GM18861 (cell line): Measurements from ENCODE around the gene TMEM9.
A peak's percentile ranks its signal among the peaks of the same experiment; 100 is the strongest.

Experiments
- ATAC-seq: cut with Tn5 transposase; IDR thresholded peaks from one replicate; pipeline ENCODE4 v1.9.1; 2021; ENCODE audit not compliant: unreplicated experiment

Gene TMEM9

GRCh38 chr1:201154389-201155165 lies at the start of gene TMEM9:
TMEM9 (minus strand) TSS chr1:201154474; CDS start chr1:201153923, 551 bp downstream.
- peak; percentile 93 for ATAC-seq

DNA sequence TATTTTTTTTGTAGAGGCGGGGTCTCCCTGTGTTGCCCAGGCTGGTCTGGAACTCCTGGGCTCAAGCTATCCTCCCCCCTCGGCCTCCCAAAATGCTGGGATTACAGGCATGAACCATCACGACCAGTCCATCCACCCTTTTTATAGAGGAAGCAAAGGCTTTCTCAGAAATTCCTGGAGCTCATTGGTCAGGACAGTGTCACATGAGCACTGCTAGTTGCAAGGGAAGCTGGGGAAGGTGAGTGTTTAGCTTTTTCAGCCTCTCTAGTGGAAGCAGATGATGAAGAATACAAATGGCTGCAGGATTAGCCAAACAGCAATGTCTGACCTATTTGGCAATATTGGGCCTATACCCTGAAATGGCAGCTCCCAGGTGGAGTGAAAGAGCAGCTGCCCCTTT lies 44.3 kb upstream of the TMEM9 start:
- ATAC-seq, result no peak

DNA sequence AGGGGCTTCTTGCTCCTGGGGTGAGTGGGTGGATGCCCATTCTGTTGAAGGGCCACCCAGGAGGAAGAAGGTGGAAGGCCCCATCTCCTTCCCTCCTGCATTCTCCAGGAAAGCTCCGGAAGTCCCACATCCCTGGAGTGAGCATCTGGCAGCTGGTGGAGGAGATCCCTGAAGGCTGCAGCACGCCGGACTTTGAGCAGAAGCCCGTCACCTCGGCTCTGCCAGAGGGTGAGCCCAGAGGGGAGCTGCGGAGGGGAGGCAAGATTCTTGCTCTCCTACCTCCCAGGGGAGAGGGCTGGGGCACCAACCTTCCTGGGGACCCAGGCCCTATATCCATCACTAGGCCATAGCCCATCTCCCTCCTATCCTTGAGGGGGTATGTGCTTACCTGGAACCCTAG lies 39.8 kb upstream of the TMEM9 start:
- ATAC-seq, result no peak

DNA sequence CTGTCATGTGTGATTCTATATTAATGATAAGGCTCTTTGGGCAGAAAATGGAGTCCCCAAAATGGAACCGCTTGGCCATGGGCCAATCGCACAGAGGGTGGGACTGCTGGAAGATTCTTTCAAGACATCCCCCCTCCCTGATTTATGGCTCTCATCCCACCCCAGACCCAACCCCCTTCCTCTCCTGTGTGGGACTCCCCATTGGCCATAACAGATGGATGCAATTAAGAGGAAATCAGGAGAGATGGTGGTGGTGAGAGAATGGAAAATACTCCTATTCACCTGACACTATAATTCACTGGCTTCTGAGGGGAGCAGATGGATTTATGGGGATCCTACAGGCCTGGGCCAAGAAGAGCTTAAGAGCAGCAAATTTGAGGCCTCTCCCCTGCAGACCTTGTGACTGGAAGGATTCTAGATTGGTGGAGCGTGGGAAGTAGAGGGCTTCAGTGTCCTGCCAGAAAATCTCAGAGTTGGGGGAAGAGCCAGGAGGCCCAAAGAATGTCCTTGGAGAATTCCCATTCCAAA lies 38.1 kb upstream of the TMEM9 start:
- no peak for ATAC-seq

DNA sequence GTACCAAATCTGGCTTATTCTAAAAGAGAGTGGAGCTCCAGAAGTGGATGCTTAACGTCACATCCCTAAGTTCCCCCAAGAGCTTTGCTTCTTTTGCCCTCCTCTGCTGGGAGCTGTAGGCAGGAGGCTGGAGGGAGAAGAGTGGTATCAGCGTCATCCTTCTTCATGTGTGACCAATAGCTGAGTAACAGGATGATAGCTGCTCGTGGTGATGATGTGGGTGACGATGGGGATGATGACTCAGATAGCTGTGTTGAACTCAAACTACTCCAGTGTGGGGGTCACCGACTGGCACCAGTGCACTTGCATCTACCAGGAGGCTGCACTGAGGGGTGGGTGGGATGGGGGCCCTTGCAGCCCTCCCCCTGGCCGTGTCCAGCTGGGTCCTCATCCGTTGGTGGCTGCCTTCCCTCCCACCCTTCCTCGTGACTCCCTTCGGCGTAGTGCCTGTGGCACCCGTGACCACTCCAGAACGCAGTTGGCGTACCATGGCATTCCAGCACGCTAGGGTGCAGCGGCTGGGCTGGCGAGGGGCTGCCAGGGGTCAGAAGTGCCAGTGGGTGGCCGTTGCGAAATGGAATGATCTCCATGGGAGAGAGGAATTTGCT lies 37.5 kb upstream of the TMEM9 start:
- ATAC-seq, result no peak

DNA sequence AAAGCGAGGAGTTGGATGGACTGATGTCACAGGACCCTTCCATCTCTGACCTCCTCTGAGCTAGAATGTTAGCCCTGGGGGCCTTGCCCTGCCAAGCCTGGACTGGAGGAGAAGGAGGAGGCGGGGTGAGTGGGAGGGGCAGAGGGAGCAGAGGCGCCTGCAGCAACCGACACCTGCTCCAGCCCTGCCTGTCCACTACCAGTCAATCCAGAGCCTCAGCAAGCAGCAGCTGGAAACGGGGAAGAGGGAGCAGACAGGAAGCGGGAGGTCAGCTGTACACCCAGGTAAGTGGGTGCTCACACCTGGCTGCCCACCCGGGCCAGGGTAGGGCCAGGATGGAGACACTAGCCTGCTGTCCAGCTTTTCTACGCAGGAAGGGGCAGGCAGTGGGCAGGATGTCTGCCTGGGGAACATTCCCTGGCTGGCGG lies 36.4 kb upstream of the TMEM9 start, which contains the start of gene IGFN1:
Gene IGFN1 (plus strand): TSS at position 201 of the 428 bp plus-strand sequence. CDS start 2,470 bp downstream, outside the sequence.
- no peak for ATAC-seq

GRCh38 chr1:201190005-201190404 lies 35.7 kb upstream of the TMEM9 start:
- ATAC-seq, result no peak

- ATAC-seq, result no peak
Observed at GRCh38 chr1:201189085-201189484, 34.8 kb upstream of the TMEM9 start.

GRCh38 chr1:201186192-201186591 lies 31.9 kb upstream of the TMEM9 start:
- ATAC-seq, result no peak

DNA sequence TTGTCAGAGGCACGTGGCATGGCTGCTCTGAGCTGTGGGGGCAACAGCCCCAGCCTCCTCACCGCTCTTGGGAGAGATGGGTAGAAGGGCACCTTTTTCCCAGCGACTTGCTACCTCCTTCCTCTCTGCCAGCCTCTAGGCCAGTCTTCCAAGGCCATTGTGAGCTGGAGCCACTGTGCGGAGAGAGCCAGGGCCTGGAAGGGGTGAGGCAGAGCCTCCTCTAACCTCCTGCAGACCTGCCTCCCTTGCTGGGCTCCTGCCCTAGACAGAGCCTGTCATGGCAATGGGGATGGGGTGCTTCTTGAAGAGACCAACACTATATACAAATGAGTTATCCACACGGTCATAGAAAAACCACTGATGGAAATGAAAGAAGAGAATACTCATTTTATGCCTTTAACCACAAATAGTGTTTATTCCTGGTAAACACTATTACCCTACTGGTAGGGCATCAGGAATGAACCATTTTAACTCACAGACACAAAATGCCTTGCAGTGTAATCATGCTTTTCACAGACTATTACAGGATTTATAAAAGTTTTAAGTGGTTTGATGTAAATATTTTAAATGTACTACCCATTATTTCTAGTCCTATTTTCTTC lies 31.4 kb upstream of the TMEM9 start:
- ATAC-seq, result no peak

- no peak for ATAC-seq
Observed at GRCh38 chr1:201185123-201185453, 30.8 kb upstream of the TMEM9 start.

- ATAC-seq, result no peak
Observed at GRCh38 chr1:201184307-201185122, 30.2 kb upstream of the TMEM9 start.

DNA sequence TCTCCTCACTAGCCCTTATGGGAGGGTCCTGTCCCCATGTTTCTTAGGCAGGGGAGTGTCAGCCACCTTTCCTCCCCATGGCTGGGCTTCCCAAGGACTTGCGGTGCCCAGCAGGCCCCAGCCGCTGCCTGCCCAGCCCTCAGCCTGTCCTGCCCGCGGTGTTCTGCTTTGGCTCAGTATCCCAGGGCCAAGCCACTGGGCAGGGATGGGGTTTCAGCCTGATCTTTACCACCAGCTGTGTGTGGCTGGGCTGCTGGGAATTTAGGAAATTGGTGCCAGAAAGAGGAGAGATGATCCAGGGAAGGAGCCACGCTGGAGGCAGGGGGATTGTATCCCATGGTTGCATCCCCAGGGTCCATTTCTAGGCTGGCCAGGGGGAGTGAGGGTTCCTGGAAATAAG lies 29.5 kb upstream of the TMEM9 start:
- no peak for ATAC-seq

- ATAC-seq, result no peak
Observed at GRCh38 chr1:201183209-201183608, 28.9 kb upstream of the TMEM9 start.

DNA sequence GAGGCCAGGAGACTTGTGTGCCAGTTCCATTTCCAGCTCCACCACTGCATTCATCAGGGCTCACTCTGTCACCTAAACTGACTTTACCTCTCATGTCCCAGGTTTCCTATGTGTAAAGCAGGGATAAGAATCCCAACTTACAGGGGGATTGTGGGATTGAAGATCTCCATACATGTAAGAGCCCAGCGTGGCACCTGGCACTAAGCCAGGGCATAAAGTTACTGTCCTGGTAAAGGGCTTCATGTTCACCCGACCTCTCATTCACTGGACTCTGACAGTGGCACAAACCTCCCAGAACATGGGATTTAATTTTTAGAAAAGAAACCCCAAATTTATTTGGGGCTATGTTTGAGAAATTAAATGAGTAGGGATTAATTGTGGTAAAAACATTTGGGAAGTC lies 27.5 kb upstream of the TMEM9 start:
- ATAC-seq, result no peak

GRCh38 chr1:201181323-201181722 lies 27.0 kb upstream of the TMEM9 start:
- no peak for ATAC-seq

GRCh38 chr1:201180901-201181300 lies 26.6 kb upstream of the TMEM9 start:
- no peak for ATAC-seq

DNA sequence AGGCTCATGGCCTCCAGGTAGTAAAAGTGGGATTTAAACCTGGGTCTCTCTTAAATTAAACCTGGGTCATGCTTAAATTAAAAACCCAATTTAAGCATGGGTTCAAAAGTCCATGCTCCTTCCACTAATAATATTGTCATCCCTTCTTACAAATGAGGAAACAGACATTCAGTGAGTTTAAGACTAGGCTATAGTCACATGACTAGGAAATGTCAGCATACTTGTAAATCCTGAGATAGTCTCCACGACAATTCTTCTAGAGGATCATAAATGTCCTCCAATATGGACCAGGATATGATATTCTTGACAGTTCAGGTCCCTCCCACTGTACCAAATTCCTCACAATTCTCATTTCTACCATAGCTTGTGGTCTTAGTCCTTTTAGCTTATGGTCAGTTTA lies 25.9 kb upstream of the TMEM9 start:
- no peak for ATAC-seq

DNA sequence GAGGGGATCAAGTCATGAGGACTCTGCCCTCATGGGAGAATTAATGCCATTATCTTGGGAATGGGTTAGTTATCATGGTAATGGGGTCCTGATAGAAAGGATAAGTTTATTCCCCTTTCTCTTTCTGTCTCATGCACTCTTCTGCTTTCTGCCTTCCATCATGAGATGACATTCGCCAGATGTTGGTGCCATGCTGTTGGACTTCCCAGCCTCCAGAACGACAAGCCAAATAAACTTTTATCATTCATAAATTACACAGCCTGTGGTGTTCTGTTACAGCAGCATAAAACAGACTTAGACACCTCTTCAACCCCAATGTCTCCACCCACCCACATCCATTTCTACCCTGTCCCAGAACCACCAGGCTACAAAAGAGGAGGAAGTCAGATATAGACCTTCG lies 24.4 kb upstream of the TMEM9 start:
- ATAC-seq, result no peak

DNA sequence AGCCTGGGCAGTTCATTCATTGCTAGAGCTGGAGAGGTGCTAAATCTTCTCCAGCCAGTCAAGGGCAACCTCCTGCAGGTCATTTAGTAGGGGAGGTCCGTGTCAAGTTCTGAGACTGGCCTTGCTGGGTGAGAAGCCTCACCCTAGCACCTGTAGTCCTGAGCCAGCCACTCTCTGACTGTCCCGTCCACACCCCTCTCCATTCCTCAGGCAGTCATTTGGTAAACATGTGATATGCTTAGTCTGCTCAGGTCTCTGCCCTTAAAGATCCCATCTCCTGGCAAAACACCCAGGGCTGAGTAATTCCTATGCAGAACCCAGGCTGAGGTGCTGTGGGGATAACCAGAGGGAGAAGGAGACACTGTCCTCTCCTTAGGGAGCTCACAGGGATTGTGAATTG lies 22.7 kb upstream of the TMEM9 start:
- no peak for ATAC-seq

DNA sequence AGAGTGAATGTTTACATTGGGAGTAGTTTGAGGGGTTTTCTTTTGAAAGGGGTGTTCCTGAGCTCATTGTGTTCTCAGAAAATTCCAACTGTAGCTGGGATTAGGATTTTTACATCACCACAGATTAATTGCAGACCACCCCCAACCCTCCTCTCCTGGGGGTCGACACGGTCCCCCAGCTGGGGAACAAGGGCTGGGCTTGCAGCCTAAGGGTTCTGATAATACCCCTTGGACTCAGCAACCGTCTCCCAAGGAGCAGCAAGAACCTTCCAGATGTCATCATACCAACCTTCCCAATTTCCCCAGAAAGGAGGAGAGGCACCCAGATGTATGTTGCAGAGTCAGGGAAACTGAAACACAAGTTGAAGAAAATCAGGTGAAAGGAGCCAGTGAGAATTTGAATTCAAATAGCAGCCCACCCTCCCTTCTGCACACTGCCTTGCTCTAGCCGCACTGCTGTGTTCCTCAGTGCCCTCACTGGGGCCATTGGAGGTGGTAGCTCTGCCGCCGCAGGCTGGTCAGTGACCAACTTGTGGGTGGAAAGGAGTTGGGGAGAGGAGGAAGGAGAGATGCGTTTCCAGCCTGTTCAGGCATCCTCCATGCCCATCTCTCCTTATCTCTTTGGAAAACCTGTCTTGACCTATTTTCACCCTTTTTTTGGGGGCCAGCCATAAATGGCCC lies 21.7 kb upstream of the TMEM9 start:
- ATAC-seq, result no peak
